Esophagus (tissue), 2 donors: ENCODE results near the gene GPRC5A. TPM values are rescaled to one million over a fixed set of nuclear protein-coding genes. Genes with fewer than 3 reads are reported as not detected.

Experiments used
- H3K27ac ChIP-seq, 2 donors: one replicate each; pipeline ENCODE4 v1.5.1; 2013; ENCODE audit warnings: low read depth in 2 of 2, mild to moderate bottlenecking in 2 of 2, inconsistent platforms in 1 of 2, low read length in 1 of 2, moderate library complexity in 1 of 2
- H3K27me3 ChIP-seq, 2 donors: one replicate each; pipeline ENCODE4 v1.6.1; 2013; ENCODE audit warnings: low read length in 2 of 2, control low read depth in 1 of 2, mild to moderate bottlenecking in 1 of 2; ENCODE audit not compliant: insufficient read depth in 2 of 2, control insufficient read depth in 1 of 2
- H3K36me3 ChIP-seq, 2 donors: one replicate each; pipeline ENCODE4 v1.6.1; 2013; ENCODE audit warnings: low read length in 1 of 2; ENCODE audit not compliant: control insufficient read depth in 2 of 2, insufficient read depth in 2 of 2
- H3K4me1 ChIP-seq, 2 donors: one replicate each; pipeline ENCODE4 v1.6.1; 2013; ENCODE audit warnings: low read length in 1 of 2; ENCODE audit not compliant: control insufficient read depth in 2 of 2, insufficient read depth in 2 of 2
- H3K4me3 ChIP-seq, 2 donors: one replicate each; pipeline ENCODE4 v1.5.1; 2013; ENCODE audit warnings: low read length in 2 of 2, mild to moderate bottlenecking in 2 of 2, low read depth in 1 of 2, moderate library complexity in 1 of 2
- H3K9me3 ChIP-seq, 2 donors: one replicate each; pipeline ENCODE4 v1.6.1; 2013; ENCODE audit warnings: mild to moderate bottlenecking in 2 of 2, low read depth in 1 of 2, low read length in 1 of 2, moderate library complexity in 1 of 2; ENCODE audit not compliant: control insufficient read depth in 2 of 2, insufficient read depth in 1 of 2
- WGBS, 2 donors: extraction: QIAGEN DNeasy Blood & Tissue Kit; methylation state at CpG; one replicate each; pipeline ENCODE4 v1.1.7; 2013; 5-methylcytosine and 5-hydroxymethylcytosine counted together
- polyA plus RNA-seq, 2 donors: library from polyadenylated mRNA; stranded (reverse); fragments of 200-250 nt; gene quantifications; one replicate each; pipeline ENCODE4 v1.2.3, GENCODE V29; 2013
- donor health status: healthy with polysubstance abuse.
- donor health status: Bipolar disorder and iron deficiency.

Gene GPRC5A
- polyA plus RNA-seq, 2 donors: 15.0 to 15.4 TPM

- Histone ChIP-seq H3K27ac (no peak overlapping the region), H3K36me3 (no peaks in the 10 kb centered on the region), H3K4me3 (no peak overlapping the region), H3K9me3 (no peaks in the 10 kb centered on the region), H3K4me1 (no peaks in the 10 kb centered on the region), H3K27me3 (no peaks in the 10 kb centered on the region)
- 52 to 77% methylated on average over 6 of the region's 6 CpGs for WGBS, 2 donors
These were observed 7.9 kb upstream of the GPRC5A start for GRCh38 chr12:12883369-12884001.

DNA sequence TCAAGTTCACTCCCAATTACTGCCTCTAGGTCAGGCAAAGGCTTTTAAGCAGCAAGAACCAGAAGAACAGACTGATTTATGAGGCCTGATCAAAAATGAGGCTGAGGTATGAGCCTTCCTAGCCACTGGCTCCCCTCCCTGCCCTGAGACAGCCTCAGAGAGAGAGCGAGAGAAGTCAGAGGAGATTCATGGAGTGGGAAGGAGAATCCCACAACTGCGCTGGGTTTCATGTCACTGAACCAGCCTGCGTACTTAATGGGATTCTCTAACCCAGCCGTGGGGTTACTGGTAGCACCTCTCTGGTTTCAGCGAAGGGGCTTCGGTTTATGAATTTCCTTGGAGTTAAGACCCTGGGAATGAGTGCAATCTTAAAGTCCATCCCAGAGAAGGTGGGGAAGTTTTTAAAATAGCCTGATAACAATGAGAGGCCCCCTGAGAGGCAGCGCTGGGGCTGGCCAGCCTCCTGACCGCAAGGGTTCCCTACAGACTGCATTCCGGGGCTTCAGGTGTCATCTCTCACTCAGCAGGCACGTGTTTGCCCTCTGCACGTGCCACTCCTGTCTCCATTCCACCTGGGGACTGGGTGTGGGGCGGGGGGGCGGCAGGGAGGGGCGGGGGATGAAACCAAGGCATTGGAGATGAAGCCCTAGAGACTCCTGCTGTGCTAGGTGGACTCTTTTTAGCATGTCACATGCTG is 6.1 kb upstream of the GPRC5A start:
- Histone ChIP-seq H3K36me3 (no peaks in the 10 kb centered on the region), H3K4me1 (no peaks in the 10 kb centered on the region), H3K27me3 (no peaks in the 10 kb centered on the region), H3K4me3 (no peak overlapping the region), H3K9me3 (no peaks in the 10 kb centered on the region), H3K27ac (no peak overlapping the region)
- WGBS, 2 donors: 63 to 68% methylated on average over 14 of the region's 14 CpGs

- H3K4me3 ChIP-seq: no peak overlapping the region
- no peaks in the 10 kb centered on the region for H3K36me3 ChIP-seq
- no peaks in the 10 kb centered on the region for H3K9me3 ChIP-seq
- H3K27me3 ChIP-seq: no peaks in the 10 kb centered on the region
- 61 to 68% methylated on average over 7 of the region's 7 CpGs for WGBS, 2 donors
- peaks cover 0 to 6% of the 10 kb centered on the region in 2 donors for H3K4me1 ChIP-seq
- no peak overlapping the region for H3K27ac ChIP-seq
These were observed 3.9 kb upstream of the GPRC5A start for GRCh38 chr12:12887471-12887870.

DNA sequence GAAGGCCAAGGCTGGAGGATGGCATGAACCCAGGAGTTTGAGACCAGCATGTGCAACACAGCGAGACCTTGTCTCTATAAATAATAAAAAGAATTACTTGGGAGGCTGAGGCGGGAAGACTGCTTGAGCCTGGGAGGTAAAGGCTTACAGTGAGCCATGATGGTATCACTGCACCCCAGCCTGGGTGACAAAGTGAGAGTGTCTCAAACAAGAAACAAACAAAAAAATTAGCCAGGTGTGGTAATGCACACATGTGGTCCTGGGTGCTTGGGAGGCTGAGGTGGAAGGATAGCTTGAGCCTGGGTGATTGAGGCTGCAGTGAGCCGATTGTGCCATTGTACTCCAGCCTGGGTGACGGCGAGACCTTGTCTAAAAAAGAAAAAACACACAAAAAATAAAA is 1.7 kb upstream of the GPRC5A start:
- Histone ChIP-seq H3K4me1 (peaks cover 0 to 6% of the 10 kb centered on the region in 2 donors), H3K27me3 (no peaks in the 10 kb centered on the region), H3K9me3 (no peaks in the 10 kb centered on the region), H3K36me3 (no peaks in the 10 kb centered on the region), H3K4me3 (no peak overlapping the region), H3K27ac (no peak overlapping the region)
- WGBS, 2 donors: 95 to 97% methylated on average over 5 of the region's 5 CpGs

- WGBS, 2 donors: 3 to 13% methylated on average over 16 of the region's 16 CpGs
- Histone ChIP-seq H3K4me1 (peaks cover 0 to 6% of the 10 kb centered on the region in 2 donors), H3K4me3 (peak overlapping the region; percentile 48 to 61), H3K9me3 (no peaks in the 10 kb centered on the region), H3K27me3 (no peaks in the 10 kb centered on the region), H3K27ac (peak overlapping the region; percentile 54 to 67), H3K36me3 (no peaks in the 10 kb centered on the region)
These were observed 751 bp upstream of the GPRC5A start for GRCh38 chr12:12890543-12891079.

GRCh38 chr12:12891881-12892355 is 556 bp downstream of the GPRC5A start:
- no peaks in the 10 kb centered on the region for H3K9me3 ChIP-seq
- peak overlapping the region in 1 of 2 donors; percentile 61 for H3K4me3 ChIP-seq
- H3K4me1 ChIP-seq: peaks cover 0 to 6% of the 10 kb centered on the region in 2 donors
- WGBS, 2 donors: 46 to 47% methylated on average over 7 of the region's 7 CpGs
- H3K27ac ChIP-seq: no peak overlapping the region
- H3K36me3 ChIP-seq: no peaks in the 10 kb centered on the region
- no peaks in the 10 kb centered on the region for H3K27me3 ChIP-seq

DNA sequence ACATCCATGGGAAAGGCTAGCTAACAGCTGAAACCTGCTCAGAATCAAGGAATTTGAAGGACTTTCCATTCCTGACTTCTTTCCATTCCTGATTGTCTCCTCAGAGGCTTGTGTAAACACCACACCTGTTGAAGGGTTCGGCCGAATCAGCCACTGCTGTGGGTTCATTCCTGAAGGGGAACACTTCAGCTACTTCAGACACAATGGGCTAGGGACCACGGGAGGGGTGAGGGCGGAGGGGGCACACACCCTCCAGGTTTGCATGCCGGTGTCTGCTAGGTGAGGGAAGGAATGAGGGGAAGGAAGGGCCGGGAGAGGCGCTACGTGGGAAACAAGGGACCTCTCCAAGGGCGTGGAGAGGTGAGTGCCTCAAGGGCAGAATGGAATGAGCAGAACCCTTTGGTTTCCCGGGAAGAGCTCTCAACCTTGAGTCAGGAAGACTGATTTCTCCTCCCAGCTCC is 1.3 kb downstream of the GPRC5A start:
- Histone ChIP-seq H3K27me3 (no peaks in the 10 kb centered on the region), H3K9me3 (no peaks in the 10 kb centered on the region), H3K27ac (no peak overlapping the region), H3K36me3 (no peaks in the 10 kb centered on the region), H3K4me3 (peak overlapping the region; percentile 29 to 61), H3K4me1 (peaks cover 0 to 6% of the 10 kb centered on the region in 2 donors)
- WGBS, 2 donors: 52 to 66% methylated on average over 10 of the region's 10 CpGs

GRCh38 chr12:12893438-12893837 is 2.1 kb downstream of the GPRC5A start:
- Histone ChIP-seq H3K4me1 (peaks cover 0 to 6% of the 10 kb centered on the region in 2 donors), H3K4me3 (peak overlapping the region in 1 of 2 donors; percentile 61), H3K9me3 (no peaks in the 10 kb centered on the region), H3K36me3 (no peaks in the 10 kb centered on the region), H3K27ac (no peak overlapping the region), H3K27me3 (no peaks in the 10 kb centered on the region)
- WGBS, 2 donors: 96% methylated on average over 5 of the region's 5 CpGs

- WGBS, 2 donors: 39 to 50% methylated on average over 2 of the region's 2 CpGs
- Histone ChIP-seq H3K4me3 (no peak overlapping the region), H3K27ac (no peak overlapping the region), H3K36me3 (no peaks in the 10 kb centered on the region), H3K4me1 (peaks cover 0 to 8% of the 10 kb centered on the region in 2 donors), H3K9me3 (no peaks in the 10 kb centered on the region), H3K27me3 (no peaks in the 10 kb centered on the region)
These were observed 4.9 kb downstream of the GPRC5A start for GRCh38 chr12:12896260-12896659.
